H54 (cell line): ENCODE data around the gene TSPAN17.

Experiments
- DNase-seq: peaks from one replicate; pipeline ENCODE4 v3.0.0; 2011; ENCODE audit warnings: low spot score, mixed read lengths; ENCODE audit not compliant: insufficient read length
- FAIRE-seq: peaks from 3 replicates; lab custom pipeline; 2011; peaks lifted over from hg19 to GRCh38; lab: Jason Lieb, UNC
- POLR2A ChIP-seq: IDR thresholded peaks from 2 replicates; pipeline ENCODE4 v1.6.1; 2011; ENCODE audit warnings: low read depth, mild to moderate bottlenecking, low read length

Gene TSPAN17

DNA sequence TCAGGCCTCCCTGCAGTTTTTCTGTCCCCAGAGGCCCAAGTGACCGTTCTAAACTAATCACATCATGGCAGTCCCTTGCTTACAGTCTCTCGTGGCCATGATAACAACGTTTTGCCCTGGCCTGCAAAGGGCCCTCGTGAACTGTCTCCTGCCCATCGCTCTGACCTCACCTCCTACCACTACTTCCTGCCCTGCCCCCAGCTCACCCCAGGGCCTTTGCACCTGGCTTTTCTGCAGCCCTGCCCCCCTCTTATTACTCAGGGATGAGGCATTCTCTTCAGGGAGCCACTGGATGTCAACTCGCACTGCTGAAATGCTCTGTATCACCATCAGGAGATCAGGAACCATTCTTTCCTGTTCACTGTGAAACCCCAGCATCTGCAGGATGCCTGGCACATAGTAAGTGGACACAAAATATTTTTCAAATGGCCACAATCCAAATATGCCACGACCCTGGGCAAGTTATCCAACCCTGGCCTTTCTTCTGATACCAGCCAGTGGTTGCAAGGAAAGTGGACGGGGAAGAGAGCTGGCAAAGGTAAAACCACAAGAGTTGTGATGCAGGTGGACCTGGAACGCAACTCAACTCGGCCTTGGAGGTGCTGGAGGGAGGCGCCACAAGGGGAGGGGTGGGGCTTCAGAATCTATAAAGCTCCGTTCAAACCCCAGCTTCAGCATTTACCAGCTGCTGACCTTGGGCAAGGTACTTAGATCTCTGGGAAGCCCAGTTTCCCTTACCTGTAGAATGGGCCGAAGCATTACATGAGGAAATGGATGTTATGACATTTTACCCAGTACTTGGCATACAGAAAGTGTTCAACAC, 18.7 kb upstream of the TSPAN17 start:
- DNase-seq (no peak), FAIRE-seq (no peak)
- no peak for TF ChIP-seq POLR2A

DNA sequence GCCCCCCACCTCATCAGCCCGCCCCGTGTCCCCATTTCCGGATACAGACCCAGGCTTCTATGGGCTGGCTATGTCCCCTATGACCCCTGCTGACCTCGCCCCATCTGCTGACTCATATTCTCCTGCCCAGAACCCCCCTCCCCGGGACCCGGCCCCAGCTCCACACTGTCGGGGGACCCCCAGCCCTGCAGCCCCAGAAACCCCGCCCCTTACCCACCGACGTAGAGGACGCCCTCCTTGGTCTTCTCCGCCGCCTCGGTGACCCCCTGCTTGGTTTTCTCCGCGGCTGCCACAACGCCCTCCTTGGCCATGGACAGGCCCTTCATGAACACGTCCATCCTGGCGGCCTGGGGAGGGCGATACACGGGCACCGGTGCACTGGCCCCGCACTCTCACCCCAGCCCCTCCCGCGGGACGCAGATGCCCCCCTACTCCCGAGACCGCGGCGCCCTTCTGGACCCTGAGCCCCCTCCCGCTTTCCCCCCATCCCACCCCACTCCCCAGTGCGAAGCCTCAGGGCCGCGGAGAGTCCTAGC, 17.9 kb upstream of the TSPAN17 start:
- FAIRE-seq (no peak), DNase-seq (no peak)
- no peak for TF ChIP-seq POLR2A

DNA sequence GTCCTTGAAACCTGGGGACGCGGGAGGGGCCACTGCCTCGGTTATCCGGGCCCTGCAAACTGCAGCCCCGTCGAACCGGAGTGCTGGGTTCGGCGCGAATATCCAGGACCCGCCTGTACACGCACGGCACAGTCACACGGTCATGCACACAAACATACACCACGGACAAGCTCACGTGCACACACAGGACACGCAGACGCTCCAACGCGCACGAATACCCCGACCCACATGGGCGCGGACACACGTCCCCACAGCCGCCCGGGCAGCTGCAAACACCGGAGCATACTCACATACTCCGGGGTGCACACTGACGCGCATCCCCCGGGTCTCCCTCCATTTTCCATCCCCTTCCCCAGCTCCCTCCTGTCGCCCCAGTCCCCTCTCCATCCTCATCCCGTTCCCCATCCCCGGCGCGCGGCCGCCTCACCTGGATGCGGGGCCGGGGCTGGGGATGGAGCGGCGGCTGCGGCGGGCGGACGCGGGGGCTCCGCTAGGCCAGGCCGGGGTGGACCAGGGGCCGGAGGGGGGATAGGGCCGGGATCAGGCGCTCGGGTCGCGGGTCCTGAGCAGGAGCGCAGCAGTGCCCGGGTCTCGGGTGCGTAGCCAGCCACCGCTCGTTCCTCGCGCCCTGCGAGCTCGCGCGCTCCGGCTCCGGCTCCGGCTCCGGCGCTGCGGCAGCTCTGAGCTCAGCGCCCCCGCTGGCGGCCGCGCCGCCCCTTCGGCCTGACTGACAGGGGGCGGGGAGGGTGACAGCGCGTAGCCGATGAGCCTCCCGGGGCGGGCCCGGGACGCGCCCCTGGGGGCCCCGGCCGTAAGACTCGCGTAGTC, 17.2 kb upstream of the TSPAN17 start, which contains the start of the genes EIF4E1B and SNCB:
TSS of gene EIF4E1B (plus strand) at position 823 of the 828 bp plus-strand sequence. CDS start 12,113 bp downstream, outside the sequence.
TSS of gene SNCB (minus strand) at position 682 of the 828 bp plus-strand sequence. CDS start 880 bp downstream, outside the sequence.
- no peak for TF ChIP-seq POLR2A
- DNase-seq (no peak), FAIRE-seq (no peak)

- no peak for TF ChIP-seq POLR2A
- FAIRE-seq = no peak
- no peak for DNase-seq
Observed at GRCh38 chr5:176630681-176631222, 16.5 kb upstream of the TSPAN17 start.

DNA sequence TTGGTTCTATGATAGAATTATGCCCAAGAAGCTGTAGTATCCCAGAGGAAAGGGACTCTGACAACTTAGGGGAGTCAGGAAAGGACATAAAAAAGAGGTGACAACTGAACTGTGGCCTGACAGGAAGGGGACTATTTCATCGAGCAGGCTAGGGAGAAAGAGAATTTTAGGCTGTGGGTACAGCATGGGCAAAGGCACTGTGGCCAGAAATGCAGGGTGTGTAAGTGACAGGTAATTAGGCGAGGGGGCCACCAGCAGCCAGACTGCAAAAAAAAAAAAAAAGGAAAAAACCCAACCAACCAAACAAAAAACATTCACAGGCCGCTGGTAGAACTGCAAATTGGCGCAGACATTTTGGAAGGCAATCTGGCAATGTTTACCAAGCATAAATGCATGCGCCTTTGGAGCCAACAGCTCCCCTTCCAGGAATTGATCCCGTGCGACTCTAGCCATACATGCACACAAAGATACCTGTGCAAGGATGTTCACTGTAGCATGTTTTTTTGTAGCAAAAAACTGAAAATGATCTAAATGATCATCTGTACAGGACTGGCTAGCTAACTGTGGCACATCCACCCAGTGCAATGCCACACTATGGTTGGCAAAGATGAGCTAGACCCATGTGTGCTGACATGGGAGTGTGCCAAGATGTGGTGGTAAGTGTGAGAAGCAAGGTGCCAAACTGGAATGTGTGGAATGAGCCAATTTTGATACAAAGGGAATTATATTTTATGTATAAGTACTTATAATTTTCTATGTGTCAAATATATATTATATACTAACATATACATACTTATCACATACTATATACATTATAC, 15.7 kb upstream of the TSPAN17 start:
- FAIRE-seq = no peak
- no peak for DNase-seq
- TF ChIP-seq POLR2A = no peak

DNA sequence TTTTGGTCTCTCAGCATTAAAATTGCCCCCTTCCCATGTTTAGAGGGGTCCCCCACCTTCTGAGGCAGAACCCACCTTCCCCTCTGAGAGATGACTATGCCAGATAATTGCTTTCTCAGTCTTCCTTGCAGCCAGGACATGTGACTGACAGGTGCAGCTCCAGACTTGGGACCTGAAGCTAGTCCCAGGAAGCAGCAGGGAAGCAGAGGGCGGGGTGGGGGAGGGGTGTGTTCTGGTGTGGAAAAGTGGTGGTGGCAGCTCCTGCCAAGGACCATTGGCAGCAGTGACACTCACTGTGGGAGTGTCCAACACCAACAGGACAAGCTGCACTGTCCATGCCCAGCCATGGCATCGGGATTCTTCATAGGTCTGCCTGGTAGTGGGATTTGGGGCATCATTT, 14.5 kb upstream of the TSPAN17 start:
- DNase-seq = no peak
- TF ChIP-seq POLR2A = no peak
- FAIRE-seq = no peak

DNA sequence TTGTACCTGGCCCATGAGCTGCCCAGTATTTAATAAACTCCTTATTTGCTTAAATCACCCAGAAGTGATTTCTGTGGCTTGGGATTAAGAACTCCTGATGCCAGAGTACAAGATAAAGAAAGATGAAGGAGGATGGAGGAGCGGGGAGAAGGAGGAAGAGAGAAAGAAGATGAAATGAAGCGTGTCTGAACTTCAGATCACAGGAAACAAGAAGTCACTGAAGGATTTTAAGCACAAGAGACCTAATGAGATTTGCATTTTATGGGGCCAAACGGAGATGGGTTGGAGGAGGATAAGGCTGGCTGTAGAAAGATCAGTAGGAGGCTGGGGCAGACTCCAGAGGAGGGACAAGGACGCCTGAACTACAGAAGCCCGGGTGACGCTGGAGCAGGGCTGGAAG, 13.7 kb upstream of the TSPAN17 start:
- DNase-seq (no peak), FAIRE-seq (no peak)
- TF ChIP-seq POLR2A = no peak

- DNase-seq (no peak), FAIRE-seq (no peak)
- TF ChIP-seq POLR2A = no peak
Observed at GRCh38 chr5:176636426-176636825, 10.9 kb upstream of the TSPAN17 start.

- FAIRE-seq (no peak), DNase-seq (no peak)
- no peak for TF ChIP-seq POLR2A
Observed at GRCh38 chr5:176637556-176637955, 9.7 kb upstream of the TSPAN17 start.

GRCh38 chr5:176638437-176638836, 8.8 kb upstream of the TSPAN17 start:
- FAIRE-seq = no peak
- TF ChIP-seq POLR2A = no peak
- DNase-seq = no peak

GRCh38 chr5:176639208-176639607, 8.1 kb upstream of the TSPAN17 start:
- no peak for TF ChIP-seq POLR2A
- no peak for DNase-seq
- FAIRE-seq = no peak

DNA sequence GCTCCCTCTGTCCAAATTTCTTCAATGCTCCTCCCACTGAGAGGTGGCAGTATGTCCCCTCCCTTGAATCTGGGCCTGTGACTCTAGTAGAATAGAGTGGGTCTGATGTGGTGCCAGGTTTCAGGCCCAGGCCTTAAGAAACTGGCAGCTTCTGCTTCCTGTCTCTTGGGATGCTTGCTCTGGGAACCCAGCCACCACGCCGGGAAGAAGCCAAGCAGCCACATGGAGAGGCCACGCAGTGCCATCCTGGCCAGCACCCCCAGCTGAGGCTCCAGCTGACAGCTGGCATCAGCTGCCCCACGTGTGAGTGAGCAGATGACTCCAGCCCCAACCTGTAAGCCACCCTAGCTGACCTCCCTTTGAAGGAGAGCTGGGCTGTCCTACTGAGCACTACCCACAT, 7.3 kb upstream of the TSPAN17 start:
- no peak for TF ChIP-seq POLR2A
- DNase-seq (no peak), FAIRE-seq (no peak)

GRCh38 chr5:176640616-176641015, 6.7 kb upstream of the TSPAN17 start:
- TF ChIP-seq POLR2A = no peak
- DNase-seq (no peak), FAIRE-seq (no peak)
